SIG-M5 (cell line): Measurements from ENCODE around the gene KRTAP2-1.
"Not testable (repeated sequence)": the region's sequence is repeated elsewhere in the genome, so short reads cannot be mapped to it uniquely, and the experiment has no call there.

Experiments used
- DNase-seq: peaks from one replicate; lab custom pipeline; 2025; lab: John Stamatoyannopoulos, UW

The KRTAP2-1 gene

GRCh38 chr17:41012326-41013120 lies 34.6 kb downstream of the KRTAP2-1 start:
- DNase-seq = no peak

- DNase-seq = no peak
Measured at GRCh38 chr17:41010441-41010840, 36.7 kb downstream of the KRTAP2-1 start.

- no peak for DNase-seq
Measured at GRCh38 chr17:41009936-41010335, 37.2 kb downstream of the KRTAP2-1 start.

GRCh38 chr17:41009301-41009760 lies 37.8 kb downstream of the KRTAP2-1 start:
- no peak for DNase-seq

- DNase-seq = no peak
Measured at GRCh38 chr17:41008811-41009210, 38.3 kb downstream of the KRTAP2-1 start, which contains the start of gene KRTAP3-1. Gene KRTAP3-1, minus strand, starts transcription at chr17:41009128. Its CDS starts 54 bp downstream, at chr17:41009074.

GRCh38 chr17:41004397-41004796 lies 42.7 kb downstream of the KRTAP2-1 start:
- DNase-seq = no peak

GRCh38 chr17:41003926-41004325 lies 43.2 kb downstream of the KRTAP2-1 start:
- no peak for DNase-seq

GRCh38 chr17:41002814-41003213 lies 44.3 kb downstream of the KRTAP2-1 start:
- DNase-seq = no peak

- no peak for DNase-seq
Measured at GRCh38 chr17:41001795-41002194, 45.3 kb downstream of the KRTAP2-1 start.

- not testable (repeated sequence) for DNase-seq
Measured at GRCh38 chr17:40999563-40999962, 47.6 kb downstream of the KRTAP2-1 start, which contains the start of gene KRTAP3-2. Gene KRTAP3-2, minus strand, starts transcription at chr17:40999906. Its CDS starts 53 bp downstream, at chr17:40999853.

GRCh38 chr17:40997361-40997760 lies 49.8 kb downstream of the KRTAP2-1 start:
- DNase-seq = no peak

- DNase-seq = no peak
Measured at GRCh38 chr17:40996829-40997228, 50.3 kb downstream of the KRTAP2-1 start.
